OCI-LY1 (cell line): Measurements from ENCODE around the gene NFAM1.

Experiments
- H2AFZ ChIP-seq: fragments of 200-600 bp; sonication (generic), shearing (Covaris generic); 2 replicates; pipeline ENCODE4 v1.6.0; 2014; ENCODE audit warnings: antibody characterized with exemption, mild to moderate bottlenecking, low read length
- H3F3A ChIP-seq: fragments of 200-600 bp; sonication (generic), shearing (Covaris generic); 2 replicates; pipeline ENCODE4 v1.6.0; 2014; ENCODE audit warnings: mild to moderate bottlenecking, antibody characterized with exemption, low read length, moderate library complexity; ENCODE audit not compliant: insufficient read depth
- H3K27ac ChIP-seq: fragments of 200-600 bp; sonication (generic); 2 replicates; pipeline ENCODE4 v1.5.1; 2014; ENCODE audit warnings: low read length, mixed run types, mild to moderate bottlenecking, low read depth; ENCODE audit not compliant: poor library complexity, severe bottlenecking
- H3K27me3 ChIP-seq: fragments of 200-600 bp; sonication (generic); 2 replicates; pipeline ENCODE4 v1.6.0; 2014; ENCODE audit warnings: antibody characterized with exemption, mild to moderate bottlenecking, low read length, moderate library complexity; ENCODE audit not compliant: insufficient read depth
- H3K36me3 ChIP-seq: fragments of 200-600 bp; sonication (generic); 2 replicates; pipeline ENCODE4 v1.6.1; 2014; ENCODE audit warnings: mild to moderate bottlenecking, antibody characterized with exemption, low read length, moderate library complexity, mixed read lengths; ENCODE audit not compliant: insufficient read depth
- H3K4me1 ChIP-seq: fragments of 200-600 bp; sonication (generic); 2 replicates; pipeline ENCODE4 v1.5.1; 2014; ENCODE audit warnings: mild to moderate bottlenecking, low read length, moderate library complexity; ENCODE audit not compliant: insufficient read depth, severe bottlenecking
- H3K4me2 ChIP-seq: fragments of 200-600 bp; sonication (generic), shearing (Covaris generic); 2 replicates; pipeline ENCODE4 v1.6.1; 2014; ENCODE audit warnings: low read length
- H3K4me3 ChIP-seq: fragments of 200-600 bp; sonication (generic); 2 replicates; pipeline ENCODE4 v1.5.1; 2014; ENCODE audit warnings: low read length, low read depth, mild to moderate bottlenecking, mixed read lengths; ENCODE audit not compliant: poor library complexity, severe bottlenecking
- H3K79me2 ChIP-seq: fragments of 200-600 bp; shearing (Covaris generic); 2 replicates; pipeline ENCODE4 v1.6.1; 2016; ENCODE audit warnings: mixed run types, low read length, mixed read lengths; ENCODE audit not compliant: insufficient read depth
- H3K9ac ChIP-seq: fragments of 200-600 bp; sonication (generic), shearing (Covaris generic); 2 replicates; pipeline ENCODE4 v1.6.1; 2014; ENCODE audit warnings: mild to moderate bottlenecking, low read length, mixed read lengths
- H3K9me2 ChIP-seq: fragments of 200-600 bp; sonication (generic), shearing (Covaris generic); 2 replicates; pipeline ENCODE4 v1.6.1; 2014; ENCODE audit warnings: low read depth, mild to moderate bottlenecking, low read length, mixed read lengths
- H3K9me3 ChIP-seq: fragments of 200-600 bp; shearing (Covaris generic); 2 replicates; pipeline ENCODE4 v1.6.1; 2014; ENCODE audit warnings: low read length, mixed read lengths
- H4K20me1 ChIP-seq: fragments of 200-600 bp; sonication (generic), shearing (Covaris generic); 2 replicates; pipeline ENCODE4 v1.6.0; 2016; ENCODE audit warnings: mild to moderate bottlenecking, low read length; ENCODE audit not compliant: insufficient read depth
- EZH2 ChIP-seq: fragments of 200-600 bp; sonication (generic), shearing (Covaris generic); IDR thresholded peaks from 2 replicates; pipeline ENCODE4 v1.8.0; 2017; ENCODE audit warnings: borderline replicate concordance, mixed run types, mild to moderate bottlenecking, antibody characterized with exemption, low read length, moderate library complexity, mixed read lengths
- TF ChIP-seq, protein P1 (sequence below): fragments of 200-600 bp; sonication (generic), shearing (Covaris generic); IDR thresholded peaks from 2 replicates; pipeline ENCODE4 v1.5.1; 2017; ENCODE audit warnings: mild to moderate bottlenecking, antibody characterized with exemption, low read length, moderate library complexity, mixed read lengths

Gene NFAM1

DNA sequence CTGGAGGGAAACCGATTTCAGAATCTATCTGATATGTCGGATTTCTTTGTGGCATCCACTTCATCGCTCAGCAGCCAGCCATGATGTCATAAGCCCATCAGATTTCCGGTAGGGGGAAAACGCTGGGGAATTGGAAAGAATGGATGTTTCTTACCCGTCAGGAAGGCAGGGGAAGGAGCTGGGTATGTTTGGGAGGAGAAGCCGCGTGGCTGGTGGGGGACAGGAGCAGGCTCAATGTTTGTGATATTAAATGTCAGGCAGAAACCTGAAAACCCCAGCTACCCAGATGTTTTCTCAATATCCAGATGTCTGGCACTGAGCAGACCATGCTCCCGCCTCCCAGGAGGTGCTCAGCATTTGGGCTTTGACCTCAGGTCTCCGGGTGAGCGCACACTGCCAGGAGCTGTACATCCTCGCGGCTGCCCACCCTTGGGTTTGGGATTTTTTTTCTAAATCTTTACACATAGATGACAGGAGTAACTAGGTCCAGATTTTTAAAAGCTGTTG is 67.5 kb downstream of the NFAM1 start:
- TF ChIP-seq, protein P1, sequence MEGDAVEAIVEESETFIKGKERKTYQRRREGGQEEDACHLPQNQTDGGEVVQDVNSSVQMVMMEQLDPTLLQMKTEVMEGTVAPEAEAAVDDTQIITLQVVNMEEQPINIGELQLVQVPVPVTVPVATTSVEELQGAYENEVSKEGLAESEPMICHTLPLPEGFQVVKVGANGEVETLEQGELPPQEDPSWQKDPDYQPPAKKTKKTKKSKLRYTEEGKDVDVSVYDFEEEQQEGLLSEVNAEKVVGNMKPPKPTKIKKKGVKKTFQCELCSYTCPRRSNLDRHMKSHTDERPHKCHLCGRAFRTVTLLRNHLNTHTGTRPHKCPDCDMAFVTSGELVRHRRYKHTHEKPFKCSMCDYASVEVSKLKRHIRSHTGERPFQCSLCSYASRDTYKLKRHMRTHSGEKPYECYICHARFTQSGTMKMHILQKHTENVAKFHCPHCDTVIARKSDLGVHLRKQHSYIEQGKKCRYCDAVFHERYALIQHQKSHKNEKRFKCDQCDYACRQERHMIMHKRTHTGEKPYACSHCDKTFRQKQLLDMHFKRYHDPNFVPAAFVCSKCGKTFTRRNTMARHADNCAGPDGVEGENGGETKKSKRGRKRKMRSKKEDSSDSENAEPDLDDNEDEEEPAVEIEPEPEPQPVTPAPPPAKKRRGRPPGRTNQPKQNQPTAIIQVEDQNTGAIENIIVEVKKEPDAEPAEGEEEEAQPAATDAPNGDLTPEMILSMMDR, result no peak
- no peak for TF ChIP-seq EZH2
- peaks cover 12% of the 10 kb centered on the region for H3K4me1 ChIP-seq
- no peaks in the 10 kb centered on the region for H3K9me3 ChIP-seq
- no peak overlapping the region for H3K9ac ChIP-seq
- H3K27me3 ChIP-seq, result peaks cover 31% of the 10 kb centered on the region
- no peaks in the 10 kb centered on the region for H3K79me2 ChIP-seq
- H3K27ac ChIP-seq, result no peak overlapping the region
- no peaks in the 10 kb centered on the region for H3K36me3 ChIP-seq
- H3F3A ChIP-seq, result no peaks in the 10 kb centered on the region
- H3K4me3 ChIP-seq, result no peak overlapping the region
- H3K9me2 ChIP-seq, result no peaks in the 10 kb centered on the region
- H3K4me2 ChIP-seq, result no peak overlapping the region
- H2AFZ ChIP-seq, result no peak overlapping the region
- H4K20me1 ChIP-seq, result no peaks in the 10 kb centered on the region

DNA sequence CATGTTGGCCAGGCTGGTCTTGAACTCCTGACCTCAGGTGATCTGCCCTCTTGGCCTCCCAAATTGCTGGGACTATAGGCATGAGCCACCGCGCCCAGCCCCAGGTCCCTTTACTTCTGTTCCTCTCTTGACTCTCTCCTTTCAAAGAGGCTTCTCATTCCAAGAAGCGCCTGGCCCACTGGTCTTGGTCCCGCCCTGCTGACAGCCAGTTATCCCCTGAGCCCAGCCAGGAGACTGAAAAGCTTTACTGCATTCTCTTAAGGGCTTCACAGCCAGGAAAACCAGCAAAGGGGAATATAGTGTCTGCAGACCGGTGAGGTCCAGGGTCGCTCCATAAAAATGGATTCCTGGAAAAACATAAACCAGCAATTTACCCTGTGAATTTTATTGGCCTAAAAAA is 68.3 kb downstream of the NFAM1 start:
- H4K20me1 ChIP-seq, result no peaks in the 10 kb centered on the region
- no peak overlapping the region for H3K4me2 ChIP-seq
- no peak overlapping the region for H3K27ac ChIP-seq
- peaks cover 8% of the 10 kb centered on the region for H3K4me1 ChIP-seq
- peaks cover 38% of the 10 kb centered on the region for H3K27me3 ChIP-seq
- no peaks in the 10 kb centered on the region for H3K9me2 ChIP-seq
- no peaks in the 10 kb centered on the region for H3F3A ChIP-seq
- H3K9me3 ChIP-seq, result no peaks in the 10 kb centered on the region
- no peaks in the 10 kb centered on the region for H3K79me2 ChIP-seq
- no peak for TF ChIP-seq EZH2
- TF ChIP-seq, protein P1, result no peak
- no peak overlapping the region for H3K4me3 ChIP-seq
- no peak overlapping the region for H2AFZ ChIP-seq
- H3K9ac ChIP-seq, result no peak overlapping the region
- H3K36me3 ChIP-seq, result no peaks in the 10 kb centered on the region

DNA sequence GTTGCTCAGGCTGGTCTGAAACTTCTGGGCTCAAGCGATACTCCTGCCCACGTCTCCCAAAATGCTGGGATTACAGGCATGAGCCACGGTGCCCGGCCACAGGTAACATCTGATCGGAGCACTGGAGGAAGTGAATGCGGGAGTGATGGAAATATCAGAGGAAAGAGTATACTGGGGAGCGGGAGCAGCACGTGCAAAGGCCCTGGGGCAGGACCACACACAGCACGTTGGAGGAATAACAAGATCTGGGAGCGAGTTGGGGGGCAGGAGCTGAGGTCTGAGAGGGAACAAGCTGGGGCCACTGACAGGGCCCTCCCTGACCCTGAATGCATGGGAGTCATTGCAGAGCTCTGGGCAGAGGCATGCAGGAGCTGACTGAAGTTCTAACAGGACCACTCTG is 70.7 kb downstream of the NFAM1 start:
- no peaks in the 10 kb centered on the region for H3K36me3 ChIP-seq
- no peaks in the 10 kb centered on the region for H3K9me3 ChIP-seq
- H3K9me2 ChIP-seq, result no peaks in the 10 kb centered on the region
- no peak overlapping the region for H3K4me2 ChIP-seq
- no peak overlapping the region for H2AFZ ChIP-seq
- no peaks in the 10 kb centered on the region for H3K79me2 ChIP-seq
- H3K27me3 ChIP-seq, result peaks cover 38% of the 10 kb centered on the region
- H3K27ac ChIP-seq, result no peak overlapping the region
- H3K4me1 ChIP-seq, result no peaks in the 10 kb centered on the region
- no peaks in the 10 kb centered on the region for H3F3A ChIP-seq
- H4K20me1 ChIP-seq, result no peaks in the 10 kb centered on the region
- H3K9ac ChIP-seq, result no peak overlapping the region
- H3K4me3 ChIP-seq, result no peak overlapping the region
- TF ChIP-seq, protein P1, result no peak
- no peak for TF ChIP-seq EZH2
